ENCODE results near the gene CTNND2.

GRCh38 chr5:11449217-11449616 lies 455.0 kb downstream of the CTNND2 start:
- TF ChIP-seq CTCF (IDR thresholded peaks at IDR 0.05) (no peak), POLR2A (IDR thresholded peaks at IDR 0.05) (no peak)

Data from Peyer's patch (tissue), 4 donors.